HL-60/S4 treated with phorbol 12-myristate 13-acetate at 8.2 ng/mL for 4 days and 3 days (cell line): Measurements from ENCODE around the gene STC2.

Experiments
- in situ Hi-C: fragments of 300-500 bp; cut with MboI; formaldehyde crosslinking; loops from 2 replicates; pipeline ENCODE4 v1.15.0; 2022; ENCODE audit warnings: low sequenced_read_pairs

STC2 gene

GRCh38 chr5:173314166-173314952, 13.9 kb downstream of the STC2 start:
- in situ Hi-C loops = no loop called here

GRCh38 chr5:173313351-173313801, 14.8 kb downstream of the STC2 start:
- in situ Hi-C loops = no loop called here

GRCh38 chr5:173312821-173313220, 15.4 kb downstream of the STC2 start:
- in situ Hi-C loops = no loop called here

GRCh38 chr5:173311818-173312585, 16.2 kb downstream of the STC2 start:
- in situ Hi-C loops = no loop called here

- in situ Hi-C loops = no loop called here
Measured at GRCh38 chr5:173310861-173311785, 17.1 kb downstream of the STC2 start.

- in situ Hi-C loops = no loop called here
Measured at GRCh38 chr5:173310218-173310769, 17.9 kb downstream of the STC2 start.

GRCh38 chr5:173309731-173310130, 18.5 kb downstream of the STC2 start:
- in situ Hi-C loops = no loop called here

- in situ Hi-C loops = no loop called here
Measured at GRCh38 chr5:173308226-173308625, 20.0 kb downstream of the STC2 start.

GRCh38 chr5:173307695-173308094, 20.5 kb downstream of the STC2 start:
- in situ Hi-C loops = no loop called here

GRCh38 chr5:173306695-173307094, 21.5 kb downstream of the STC2 start:
- in situ Hi-C loops = no loop called here

GRCh38 chr5:173304591-173304988, 23.6 kb downstream of the STC2 start:
- in situ Hi-C loops = no loop called here

- in situ Hi-C loops = no loop called here
Measured at GRCh38 chr5:173303878-173304590, 24.2 kb downstream of the STC2 start.

GRCh38 chr5:173302546-173303155, 25.6 kb downstream of the STC2 start:
- in situ Hi-C loops = no loop called here

- in situ Hi-C loops = no loop called here
Measured at GRCh38 chr5:173301695-173302545, 26.3 kb downstream of the STC2 start.

GRCh38 chr5:173300389-173301047, 27.7 kb downstream of the STC2 start:
- in situ Hi-C loops = no loop called here

GRCh38 chr5:173299820-173300219, 28.4 kb downstream of the STC2 start:
- in situ Hi-C loops = loop anchor here (25.0 kb wide), 1 partner anchor 262 kb away; no protein-coding TSS in a partner anchor

GRCh38 chr5:173298213-173298926, 29.8 kb downstream of the STC2 start:
- in situ Hi-C loops = loop anchor here (25.0 kb wide), 1 partner anchor 264 kb away; no protein-coding TSS in a partner anchor
